Gastroesophageal sphincter (tissue), 4 donors: ENCODE results near the gene GRAMD4. TPM values are rescaled to one million over a fixed set of nuclear protein-coding genes. Genes with fewer than 3 reads are reported as not detected.

Source experiments
- ATAC-seq: fragments of 150-250 bp; one replicate; pipeline ENCODE4 v1.9.1; 2016; ENCODE audit warnings: mild to moderate bottlenecking, moderate library complexity
- H3K27ac ChIP-seq, 4 donors: fragments of 200-600 bp; sonication (generic) in 3 of 4; 1 replicate in 3 of 4; 2 replicates in 1 of 4; pipeline ENCODE4 v1.5.1; 2016 to 2019
- H3K27me3 ChIP-seq: fragments of 200-600 bp; sonication (generic); one replicate; pipeline ENCODE4 v1.5.1; 2019
- H3K36me3 ChIP-seq, 2 donors: fragments of 200-600 bp; sonication (generic); one replicate each; pipeline ENCODE4 v1.5.1; 2019; ENCODE audit warnings: control low read depth in 1 of 2
- H3K4me1 ChIP-seq, 3 donors: fragments of 200-600 bp; sonication (generic); 1 replicate in 2 of 3; 2 replicates in 1 of 3; pipeline ENCODE4 v1.5.1; 2016 to 2019; ENCODE audit warnings: control low read depth in 2 of 3
- H3K4me3 ChIP-seq, 2 donors: fragments of 200-600 bp; sonication (generic); one replicate each; pipeline ENCODE4 v1.5.1; 2019; ENCODE audit warnings: mild to moderate bottlenecking in 1 of 2, moderate library complexity in 1 of 2
- H3K9me3 ChIP-seq, 3 donors: fragments of 200-600 bp; sonication (generic); one replicate each; pipeline ENCODE4 v1.5.1; 2017 to 2019; ENCODE audit warnings: control low read depth in 2 of 3
- CTCF ChIP-seq, 4 experiments: fragments of 200-600 bp in 2 of 4; fragments of 450-650 bp in 2 of 4; sonication (generic) in 1 of 4; IDR thresholded peaks; one replicate each; pipeline ENCODE4 v1.5.1; 2017 to 2019; ENCODE audit warnings: antibody characterized with exemption in 4 of 4, mild to moderate bottlenecking in 2 of 4, moderate library complexity in 2 of 4
- EP300 ChIP-seq: sonication (generic); formaldehyde crosslinking; IDR thresholded peaks from one replicate; pipeline ENCODE4 v1.6.1; 2017; ENCODE audit warnings: antibody characterized with exemption, mild to moderate bottlenecking
- POLR2A ChIP-seq, 2 donors: fragments of 450-650 bp; IDR thresholded peaks; one replicate each; pipeline ENCODE4 v1.6.1; 2017; ENCODE audit warnings: antibody characterized with exemption in 2 of 2, mild to moderate bottlenecking in 2 of 2, moderate library complexity in 1 of 2
- POLR2AphosphoS5 ChIP-seq: sonication (generic); formaldehyde crosslinking; IDR thresholded peaks from one replicate; pipeline ENCODE4 v1.6.1; 2017; ENCODE audit warnings: antibody characterized with exemption
- WGBS, 2 donors: methylation state at CpG; one replicate each; pipeline ENCODE4 v1.1.5; 2018; ENCODE audit warnings: low coverage in 1 of 2; 5-methylcytosine and 5-hydroxymethylcytosine counted together
- total RNA-seq, 4 donors: library from RNA; depleted of rRNA; stranded (reverse); fragments of >200 nt; gene quantifications; one replicate each; pipeline ENCODE4 v1.1.0, GENCODE V29; 2016

Gene GRAMD4
- total RNA-seq, 4 donors from 2014 or later = 10.8 to 53.3 (median 33.2) TPM

- TF ChIP-seq POLR2AphosphoS5 (no peak), POLR2A (IDR thresholded peaks at IDR 0.05) (no peak), EP300 (no peak), CTCF (IDR thresholded peaks at IDR 0.05) (no peak)
- no peaks in the 10 kb centered on the region for H3K27me3 ChIP-seq
- peaks cover 0 to 54% (median 14%) of the 10 kb centered on the region in 3 donors for H3K4me1 ChIP-seq
- ATAC-seq = no peak
- no peak overlapping the region for H3K4me3 ChIP-seq
- H3K36me3 ChIP-seq = no peaks in the 10 kb centered on the region
- H3K27ac ChIP-seq = no peak overlapping the region
- H3K9me3 ChIP-seq = no peaks in the 10 kb centered on the region
- WGBS, 2 donors = 92 to 100% methylated on average over 3 to 8 of the region's 19 CpGs
These were observed 34.7 kb upstream of the GRAMD4 start for GRCh38 chr22:46585340-46586122.

- no peak for ATAC-seq
- no peak overlapping the region for H3K4me3 ChIP-seq
- TF ChIP-seq CTCF (IDR thresholded peaks at IDR 0.05) (no peak), EP300 (no peak), POLR2AphosphoS5 (no peak), POLR2A (IDR thresholded peaks at IDR 0.05) (no peak)
- WGBS, 2 donors = 33% methylated on average over 1 of the region's 12 CpGs; no CpG with 5 or more reads in 1 of the 2 donors
- no peaks in the 10 kb centered on the region for H3K9me3 ChIP-seq
- no peaks in the 10 kb centered on the region for H3K36me3 ChIP-seq
- H3K27me3 ChIP-seq = no peaks in the 10 kb centered on the region
- no peak overlapping the region for H3K27ac ChIP-seq
- peaks cover 0 to 52% (median 14%) of the 10 kb centered on the region in 3 donors for H3K4me1 ChIP-seq
These were observed 34.1 kb upstream of the GRAMD4 start for GRCh38 chr22:46586123-46586519.

- Histone ChIP-seq H3K27me3 (no peaks in the 10 kb centered on the region), H3K36me3 (no peaks in the 10 kb centered on the region), H3K27ac (no peak overlapping the region), H3K9me3 (no peaks in the 10 kb centered on the region), H3K4me3 (no peak overlapping the region), H3K4me1 (peaks cover 0 to 48% (median 10%) of the 10 kb centered on the region in 3 donors)
- no peak for TF ChIP-seq POLR2AphosphoS5
- TF ChIP-seq POLR2A (IDR thresholded peaks at IDR 0.05) = no peak
- TF ChIP-seq CTCF (IDR thresholded peaks at IDR 0.05) = no peak
- no peak for TF ChIP-seq EP300
- ATAC-seq = no peak
- 93% methylated on average over 3 of the region's 12 CpGs; no CpG with 5 or more reads in 1 of the 2 donors for WGBS, 2 donors
These were observed 33.6 kb upstream of the GRAMD4 start for GRCh38 chr22:46586531-46587011.

GRCh38 chr22:46587061-46587460 lies 33.1 kb upstream of the GRAMD4 start:
- no peak overlapping the region for H3K27ac ChIP-seq

More at GRCh38 chr22:46587061-46587460, 33.1 kb upstream of the GRAMD4 start:
- Histone ChIP-seq H3K36me3 (no peaks in the 10 kb centered on the region), H3K27me3 (no peaks in the 10 kb centered on the region), H3K9me3 (no peaks in the 10 kb centered on the region), H3K4me1 (peaks cover 0 to 46% (median 8%) of the 10 kb centered on the region in 3 donors), H3K4me3 (no peak overlapping the region)
- WGBS, 2 donors = 80% methylated on average over 1 of the region's 9 CpGs; no CpG with 5 or more reads in 1 of the 2 donors
- no peak for ATAC-seq
- TF ChIP-seq POLR2A (IDR thresholded peaks at IDR 0.05) (no peak), EP300 (no peak), CTCF (IDR thresholded peaks at IDR 0.05) (no peak), POLR2AphosphoS5 (no peak)
